Heart left ventricle (tissue), 16 donors: ENCODE data around the gene LCP1. TPM values are rescaled to one million over a fixed set of nuclear protein-coding genes. Genes with fewer than 3 reads are reported as not detected.

ENCODE experiments used
- ATAC-seq, 4 donors: fragments of 200-7000 bp; cut with Tn5 transposase; one replicate each; pipeline ENCODE4 v1.9.1; 2020 to 2022; ENCODE audit warnings: moderate library complexity in 4 of 4, mild to moderate bottlenecking in 3 of 4, moderate number of reproducible peaks in 1 of 4
- DNase-seq, 5 donors: peaks; one replicate each; pipeline ENCODE4 v3.0.0-alpha.2; 2020
- H3K27ac ChIP-seq, 12 donors: fragments of 200-600 bp; sonication (generic) in 4 of 12; one replicate each; pipeline versions ENCODE4 v1.5.0 to v1.8.0; 2016 to 2022; ENCODE audit warnings: mild to moderate bottlenecking in 2 of 12
- H3K27me3 ChIP-seq, 9 donors: fragments of 200-600 bp; sonication (generic) in 2 of 9; one replicate each; pipeline versions ENCODE4 v1.5.1 to v1.8.0; 2016 to 2022; ENCODE audit warnings: mild to moderate bottlenecking in 3 of 9
- H3K36me3 ChIP-seq, 9 donors: fragments of 200-600 bp; sonication (generic) in 2 of 9; one replicate each; pipeline versions ENCODE4 v1.5.0 to v1.8.0; 2018 to 2022; ENCODE audit warnings: mild to moderate bottlenecking in 2 of 9
- H3K4me1 ChIP-seq, 12 donors: fragments of 200-600 bp; sonication (generic) in 4 of 12; one replicate each; pipeline versions ENCODE4 v1.5.0 to v1.8.0; 2016 to 2022; ENCODE audit warnings: mild to moderate bottlenecking in 3 of 12
- H3K4me3 ChIP-seq, 12 donors: fragments of 200-600 bp; sonication (generic) in 4 of 12; one replicate each; pipeline versions ENCODE4 v1.5.0 to v1.8.0; 2017 to 2022; ENCODE audit warnings: mild to moderate bottlenecking in 9 of 12, moderate library complexity in 4 of 12
- H3K9me3 ChIP-seq, 12 donors: fragments of 200-600 bp; sonication (generic) in 4 of 12; one replicate each; pipeline versions ENCODE4 v1.5.0 to v1.8.0; 2016 to 2022; ENCODE audit warnings: mild to moderate bottlenecking in 1 of 12
- POLR2A ChIP-seq, 2 donors: fragments of 450-650 bp; IDR thresholded peaks; one replicate each; pipeline ENCODE4 v1.6.1; 2017; ENCODE audit warnings: antibody characterized with exemption in 2 of 2, mild to moderate bottlenecking in 2 of 2, moderate library complexity in 2 of 2
- WGBS, 4 donors: extraction: QIAGEN DNeasy Blood & Tissue Kit in 2 of 4; methylation state at CpG; one replicate each; pipeline versions ENCODE4 v1.1.5 to v1.1.7; 2013 to 2018; 5-methylcytosine and 5-hydroxymethylcytosine counted together
- intact Hi-C, 10 donors: fragments of 100-400 bp; cut with DNase I; formaldehyde crosslinking; loops; one replicate each; pipeline versions ENCODE4 v1.11.1 to v1.14.2; 2022
- polyA plus RNA-seq, 2 donors: library from polyadenylated mRNA; stranded (reverse); fragments of 200-250 nt; gene quantifications; one replicate each; pipeline ENCODE4 v1.2.3, GENCODE V29; 2013
- total RNA-seq, 9 donors: library from RNA; depleted of rRNA in 2 of 9; stranded (reverse); fragments of >200 nt in 2 of 9; fragmentation: NEBNext Ultra II Directional in 3 of 9; extraction: Animal tissue kit (Norgen Biotek cat#: 25700) in 3 of 9; gene quantifications; one replicate each; pipeline versions ENCODE4 v1.1.0 to v1.2.4, GENCODE V29; 2016 to 2023
- TF ChIP-seq, protein P1 (sequence below), 12 donors: fragments of 200-600 bp; sonication (generic) in 4 of 12; IDR thresholded peaks; one replicate each; pipeline versions ENCODE4 v1.5.0 to v1.8.0; 2018 to 2022; ENCODE audit warnings: antibody characterized with exemption in 12 of 12, mild to moderate bottlenecking in 5 of 12
- donor health status: ischemic (EF 13 %, LVEDD 7.1; RV severe dilation, severe dysfunction).
- donor health status: healthy with polysubstance abuse.
- donor health status: DM: no; HTN: yes; CAD: no.
- donor health status: DM: no; HTN: no; CAD: no.
- donor health status: ischemic (EF 25% LVEDD 6.9; RV normal size, moderate dysfunction).
- donor health status: ischemic (EF 25% LVEDD 5.7; RV mildly dilated, moderate dysfunction).
- donor health status: healthy.
- donor health status: DM: yes; HTN: yes; CAD: no.
- donor health status: ischemic (EF 35%, LVEDD 5.7; RV mildly dilated, moderate dysfunction).
- donor health status: nonischemic (EF 11% LVEDD 7.7; RV severe dilation, severe dysfunction).
- donor health status: DM: yes; HTN: yes; CAD: no.
- donor health status: PGD.
- donor health status: ischemic (EF 29% LVEDD 5.4; RV normal size, mild dysfunction).
- donor health status: nonischemic (EF 23%, LVEDD 6.1; RV moderate dilation, normal function).

The LCP1 gene
- total and polyA plus RNA-seq, 11 donors, result 1.9 to 230 (median 10.9) TPM

GRCh38 chr13:46119883-46120614 lies 61.9 kb downstream of the LCP1 start:
- Histone ChIP-seq H3K27me3 (no peaks in the 10 kb centered on the region), H3K4me1 (peaks cover 0 to 9% (median 0%) of the 10 kb centered on the region in 12 donors), H3K27ac (no peak overlapping the region), H3K9me3 (no peaks in the 10 kb centered on the region), H3K4me3 (no peak overlapping the region), H3K36me3 (no peaks in the 10 kb centered on the region)
- WGBS, 4 donors, result 38 to 50% (median 44%) methylated on average over 6 of the region's 6 CpGs
- ATAC-seq (peak in 2 of 4 donors; percentile 31 to 83), DNase-seq (peak in 1 of 5 donors; percentile 28)
- intact Hi-C loops, result loop anchor here in 8 of 10 donors (5.0 to 10.0 kb wide), 6 partner anchors 68 to 495 kb away; partner anchors contain the start of gene ZC3H13 (in 1 of the 8)
- no peak for TF ChIP-seq POLR2A (IDR thresholded peaks at IDR 0.05)
- TF ChIP-seq, protein P1, sequence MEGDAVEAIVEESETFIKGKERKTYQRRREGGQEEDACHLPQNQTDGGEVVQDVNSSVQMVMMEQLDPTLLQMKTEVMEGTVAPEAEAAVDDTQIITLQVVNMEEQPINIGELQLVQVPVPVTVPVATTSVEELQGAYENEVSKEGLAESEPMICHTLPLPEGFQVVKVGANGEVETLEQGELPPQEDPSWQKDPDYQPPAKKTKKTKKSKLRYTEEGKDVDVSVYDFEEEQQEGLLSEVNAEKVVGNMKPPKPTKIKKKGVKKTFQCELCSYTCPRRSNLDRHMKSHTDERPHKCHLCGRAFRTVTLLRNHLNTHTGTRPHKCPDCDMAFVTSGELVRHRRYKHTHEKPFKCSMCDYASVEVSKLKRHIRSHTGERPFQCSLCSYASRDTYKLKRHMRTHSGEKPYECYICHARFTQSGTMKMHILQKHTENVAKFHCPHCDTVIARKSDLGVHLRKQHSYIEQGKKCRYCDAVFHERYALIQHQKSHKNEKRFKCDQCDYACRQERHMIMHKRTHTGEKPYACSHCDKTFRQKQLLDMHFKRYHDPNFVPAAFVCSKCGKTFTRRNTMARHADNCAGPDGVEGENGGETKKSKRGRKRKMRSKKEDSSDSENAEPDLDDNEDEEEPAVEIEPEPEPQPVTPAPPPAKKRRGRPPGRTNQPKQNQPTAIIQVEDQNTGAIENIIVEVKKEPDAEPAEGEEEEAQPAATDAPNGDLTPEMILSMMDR (IDR thresholded peaks at IDR 0.05), result no peak

DNA sequence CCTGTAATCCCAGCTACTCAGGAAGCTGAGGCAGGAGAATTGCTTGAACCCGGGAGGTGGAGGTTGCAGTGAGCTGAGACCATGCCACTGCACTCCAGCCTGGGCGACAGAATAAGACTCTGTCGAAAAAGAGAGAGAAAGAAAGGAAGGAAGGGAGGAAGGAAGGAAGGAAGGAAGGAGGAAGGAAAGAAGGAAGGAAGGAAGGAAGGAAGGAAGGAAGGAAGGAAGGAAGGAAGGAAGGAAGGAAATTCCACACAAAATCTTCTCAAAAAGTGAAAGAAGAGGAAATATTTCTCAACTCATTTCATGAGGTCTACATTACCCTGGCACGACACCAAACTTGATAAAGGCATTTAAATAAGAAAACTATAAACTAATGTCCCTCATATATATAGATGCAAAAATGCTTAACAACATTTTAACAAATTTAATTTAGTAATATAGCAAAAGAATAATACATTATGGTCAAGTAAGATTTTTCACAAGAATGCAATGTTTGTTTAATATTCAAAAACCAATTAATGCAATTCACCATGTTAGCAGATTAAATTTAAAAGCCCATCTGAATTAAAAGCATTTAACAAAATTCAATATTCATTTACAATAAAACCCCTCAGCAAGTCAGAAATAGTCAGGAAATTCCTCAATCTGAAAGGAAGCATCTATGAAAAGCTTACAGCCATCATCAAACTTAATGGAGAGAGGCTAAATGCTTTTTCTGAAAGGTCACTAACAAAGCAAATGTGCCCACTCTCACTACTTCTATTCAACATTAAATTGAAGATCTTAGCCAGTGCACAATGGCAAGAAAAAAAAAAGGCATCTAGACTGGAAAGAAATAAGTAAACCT lies 65.1 kb downstream of the LCP1 start:
- intact Hi-C loops, result no loop called here
- Histone ChIP-seq H3K9me3 (no peaks in the 10 kb centered on the region), H3K27ac (no peak overlapping the region), H3K36me3 (no peaks in the 10 kb centered on the region), H3K27me3 (peaks cover 0 to under 1% (median 0%) of the 10 kb centered on the region in 9 donors), H3K4me1 (peaks cover 0 to 4% (median 0%) of the 10 kb centered on the region in 12 donors), H3K4me3 (no peak overlapping the region)
- ATAC-seq, result no peak
- DNase-seq, result no peak
- 64 to 89% (median 80%) methylated on average over 4 of the region's 4 CpGs for WGBS, 4 donors
- no peak for TF ChIP-seq POLR2A (IDR thresholded peaks at IDR 0.05)
- TF ChIP-seq, protein P1 (IDR thresholded peaks at IDR 0.05), result no peak

DNA sequence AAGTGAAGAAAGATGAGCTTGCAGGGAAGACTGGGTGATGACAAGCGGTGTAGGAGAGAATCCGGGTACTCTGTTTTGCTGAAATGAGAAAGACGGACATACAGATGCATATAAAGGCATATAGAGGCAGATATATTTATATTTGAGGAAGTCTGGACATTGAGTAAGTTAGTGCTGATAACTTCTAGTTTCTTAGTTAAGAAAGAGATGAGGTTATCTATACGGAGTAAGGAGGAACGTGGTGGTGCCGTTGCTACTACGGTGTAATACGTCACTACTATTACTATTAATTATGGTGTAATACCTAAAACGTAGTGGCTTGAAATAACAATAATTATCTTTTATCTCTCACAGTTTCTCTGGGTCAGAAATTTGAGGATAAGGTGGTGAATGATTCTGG lies 67.4 kb downstream of the LCP1 start:
- Histone ChIP-seq H3K4me3 (no peak overlapping the region), H3K4me1 (no peaks in the 10 kb centered on the region), H3K27ac (no peak overlapping the region), H3K9me3 (no peaks in the 10 kb centered on the region), H3K27me3 (peaks cover 0 to 10% (median 0%) of the 10 kb centered on the region in 9 donors), H3K36me3 (no peaks in the 10 kb centered on the region)
- no peak for DNase-seq
- intact Hi-C loops, result no loop called here
- ATAC-seq, result no peak
- no peak for TF ChIP-seq POLR2A (IDR thresholded peaks at IDR 0.05)
- TF ChIP-seq, protein P1 (IDR thresholded peaks at IDR 0.05), result no peak
- 82 to 87% (median 84%) methylated on average over 9 of the region's 9 CpGs for WGBS, 4 donors

- no peaks in the 10 kb centered on the region for H3K9me3 ChIP-seq
- no peak for DNase-seq
- H3K4me1 ChIP-seq, result no peaks in the 10 kb centered on the region
- intact Hi-C loops, result no loop called here
- peaks cover 0 to 10% (median 0%) of the 10 kb centered on the region in 9 donors for H3K27me3 ChIP-seq
- H3K4me3 ChIP-seq, result no peak overlapping the region
- TF ChIP-seq POLR2A (IDR thresholded peaks at IDR 0.05), result no peak
- TF ChIP-seq, protein P1 (IDR thresholded peaks at IDR 0.05), result no peak
- 61 to 85% (median 75%) methylated on average over 2 of the region's 2 CpGs for WGBS, 4 donors
- ATAC-seq, result no peak
- no peak overlapping the region for H3K27ac ChIP-seq
- no peaks in the 10 kb centered on the region for H3K36me3 ChIP-seq
Measured at GRCh38 chr13:46113596-46113995, 68.4 kb downstream of the LCP1 start.
